Left hindlimb (tissue), 1 donor: Measurements from ENCODE around the gene IKZF1.
"Not testable (repeated sequence)": the region's sequence is repeated elsewhere in the genome, so short reads cannot be mapped to it uniquely, and the experiment has no call there.

Source experiments
- DNase-seq: peaks from one replicate; pipeline ENCODE4 v3.0.0-alpha.2; 2018

IKZF1 gene

GRCh38 chr7:50335230-50335794, 30.8 kb downstream of the IKZF1 start:
- DNase-seq, result no peak

- no peak for DNase-seq
Observed at GRCh38 chr7:50335795-50336754, 31.6 kb downstream of the IKZF1 start.

DNA sequence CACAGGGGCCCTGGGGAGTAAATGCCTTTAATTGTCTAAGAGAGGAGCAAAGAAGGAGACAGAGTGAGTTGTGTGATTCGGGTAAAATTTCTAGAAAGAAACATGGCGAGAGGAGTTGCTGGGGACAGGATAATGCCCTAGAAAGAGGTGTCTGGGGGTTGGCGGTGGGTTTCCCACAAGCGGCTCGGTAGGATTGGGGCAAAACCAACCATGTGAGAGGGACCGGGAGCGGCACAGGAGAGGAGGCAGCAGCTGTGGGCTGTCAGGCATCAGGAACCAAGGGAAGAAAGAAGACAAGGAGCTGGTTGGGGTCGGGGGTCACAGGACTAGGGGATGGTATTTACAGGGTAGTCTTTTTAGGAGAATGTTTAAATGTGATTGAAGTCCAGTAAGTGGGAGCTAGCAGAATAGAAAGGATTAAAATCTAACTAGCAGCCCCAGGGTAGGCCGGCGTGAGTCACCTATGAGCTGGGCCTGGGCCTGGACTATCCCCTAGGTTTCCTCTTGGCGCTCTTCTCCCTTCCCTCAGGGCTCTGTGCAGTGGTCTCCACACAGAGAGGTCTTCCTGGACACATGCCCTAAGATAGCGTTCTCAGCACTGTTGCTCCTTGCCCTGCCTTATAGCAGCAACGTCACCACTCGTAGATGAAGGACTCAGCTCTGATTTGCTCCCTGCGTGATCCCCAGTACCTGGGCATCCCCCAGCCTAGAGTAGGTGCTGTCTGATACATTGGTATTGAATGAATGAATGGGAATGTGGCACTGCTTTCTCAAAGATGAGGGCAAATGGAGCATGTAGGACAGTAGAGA, 32.6 kb downstream of the IKZF1 start:
- no peak for DNase-seq

GRCh38 chr7:50339472-50339871, 35.0 kb downstream of the IKZF1 start:
- DNase-seq, result not testable (repeated sequence)

DNA sequence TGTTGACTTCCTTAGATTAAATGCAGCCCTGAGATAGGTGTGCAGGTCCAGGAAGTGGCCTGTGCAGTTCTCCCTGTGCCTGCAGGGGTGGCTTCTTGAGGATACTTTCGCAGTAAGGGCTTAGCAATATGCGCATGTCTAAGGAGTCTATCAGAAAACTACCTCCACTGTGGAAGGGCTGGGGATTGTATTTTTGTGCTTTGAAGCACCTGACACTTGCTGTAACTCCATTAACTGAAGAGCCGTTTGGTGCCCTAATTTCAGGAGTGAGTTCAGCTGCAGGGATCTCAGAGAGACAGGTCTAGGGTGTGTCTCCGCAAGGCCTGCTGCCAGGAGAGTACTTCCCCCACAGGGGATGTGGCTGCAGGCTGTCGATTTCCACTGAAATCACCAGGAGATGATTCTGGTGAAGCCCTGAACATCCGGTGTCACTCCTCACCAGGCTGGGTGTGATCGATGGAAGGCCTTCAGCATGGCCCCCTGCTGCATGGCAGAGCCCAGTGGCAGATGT, 35.5 kb downstream of the IKZF1 start:
- no peak for DNase-seq

GRCh38 chr7:50341724-50342123, 37.2 kb downstream of the IKZF1 start:
- DNase-seq, result no peak

- DNase-seq, result no peak
Observed at GRCh38 chr7:50342616-50343114, 38.1 kb downstream of the IKZF1 start.

DNA sequence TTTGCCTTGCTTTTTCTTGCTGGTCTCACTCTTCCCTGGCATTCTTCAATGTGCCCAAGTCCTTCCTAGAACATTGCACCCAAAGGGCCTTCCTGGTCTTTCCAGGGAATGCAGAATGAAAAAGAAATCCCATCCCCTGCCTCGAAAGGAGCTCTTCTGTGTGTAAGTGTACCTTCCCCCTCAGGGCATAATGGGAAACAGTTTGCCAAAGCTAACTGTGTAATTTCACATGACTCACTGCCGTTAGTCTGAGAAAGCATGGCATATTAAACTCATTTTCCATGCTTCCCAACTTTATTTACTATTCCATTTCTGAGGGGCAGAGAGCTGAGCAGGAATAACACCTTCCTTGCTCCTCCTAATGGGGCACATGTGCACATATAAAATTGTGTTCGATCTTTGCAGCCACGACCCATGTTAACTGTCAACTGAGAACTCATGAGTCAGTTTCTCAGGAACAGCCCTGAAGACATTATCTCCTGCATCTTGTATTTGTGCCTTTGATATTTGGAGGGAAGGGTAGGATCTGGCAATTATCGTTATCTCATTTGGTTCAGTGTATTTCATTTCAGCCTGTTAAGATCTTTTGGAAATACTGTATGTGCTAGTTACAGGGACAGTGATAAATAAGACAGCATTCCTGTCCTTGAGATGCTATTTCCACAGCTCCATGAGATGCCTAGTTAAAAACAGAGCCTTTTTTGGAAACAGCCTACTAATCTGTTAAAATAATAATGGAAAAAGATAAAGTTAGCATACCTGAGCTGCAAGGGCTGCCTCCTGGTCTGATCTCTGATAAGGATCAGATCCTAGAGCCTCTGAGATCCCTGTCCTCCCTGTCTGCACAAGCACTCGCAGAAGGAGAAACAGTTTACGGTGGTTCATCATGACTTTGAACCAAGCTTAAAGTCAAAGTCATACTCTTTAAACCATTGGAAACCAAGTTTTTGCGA, 42.3 kb downstream of the IKZF1 start:
- no peak for DNase-seq

- DNase-seq, result no peak
Observed at GRCh38 chr7:50347693-50348092, 43.2 kb downstream of the IKZF1 start.

DNA sequence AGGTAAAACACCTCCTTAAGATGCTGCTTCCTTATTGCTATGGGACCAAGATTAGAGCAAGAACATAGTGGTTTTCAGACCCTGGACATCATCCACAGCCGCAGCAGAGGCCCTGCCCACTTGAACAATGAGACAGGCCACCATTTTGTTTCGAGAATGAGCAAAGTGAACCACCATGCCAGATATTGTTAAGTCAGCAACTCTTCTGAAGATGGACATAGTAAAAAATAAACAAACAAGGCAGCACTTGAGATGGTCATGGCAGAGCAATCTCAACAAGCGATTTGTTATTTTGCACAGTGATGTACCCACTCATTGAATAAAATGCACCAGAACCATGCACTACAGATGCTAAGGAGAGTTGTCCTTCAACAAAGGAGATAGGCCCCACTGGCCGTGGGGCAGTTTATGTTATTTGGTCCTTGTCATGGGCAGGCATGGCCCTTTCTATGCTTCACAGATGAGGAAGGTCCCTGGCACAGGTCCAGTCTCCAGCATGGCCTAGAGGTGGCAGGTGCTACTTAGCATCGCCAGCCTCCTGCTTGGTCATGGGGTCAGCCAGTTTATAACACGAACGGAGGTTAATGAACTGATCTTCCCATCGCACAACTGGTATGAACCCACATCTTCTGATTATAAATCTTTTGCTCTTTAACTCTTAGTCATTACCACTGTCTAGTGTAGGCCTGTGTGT, 44.1 kb downstream of the IKZF1 start:
- no peak for DNase-seq

DNA sequence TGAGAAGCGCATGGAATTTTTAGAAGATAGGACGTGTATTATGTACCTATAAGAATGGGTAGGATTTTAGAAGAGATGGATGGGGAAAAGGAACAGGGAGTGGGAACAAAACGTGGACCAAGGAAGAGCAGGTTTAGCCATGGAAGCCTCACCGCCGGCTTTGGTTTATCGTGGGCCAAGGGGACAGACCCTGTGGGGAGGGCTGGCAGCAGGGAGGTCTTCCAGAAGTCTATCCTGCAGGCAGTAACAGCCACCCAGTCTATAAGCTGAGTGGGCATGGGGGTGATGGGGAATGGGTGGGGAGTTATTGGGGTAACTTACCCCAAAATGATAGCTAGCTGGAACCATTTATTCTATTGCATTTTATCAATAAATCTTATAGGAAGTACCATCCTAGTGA, 44.9 kb downstream of the IKZF1 start:
- DNase-seq, result no peak

DNA sequence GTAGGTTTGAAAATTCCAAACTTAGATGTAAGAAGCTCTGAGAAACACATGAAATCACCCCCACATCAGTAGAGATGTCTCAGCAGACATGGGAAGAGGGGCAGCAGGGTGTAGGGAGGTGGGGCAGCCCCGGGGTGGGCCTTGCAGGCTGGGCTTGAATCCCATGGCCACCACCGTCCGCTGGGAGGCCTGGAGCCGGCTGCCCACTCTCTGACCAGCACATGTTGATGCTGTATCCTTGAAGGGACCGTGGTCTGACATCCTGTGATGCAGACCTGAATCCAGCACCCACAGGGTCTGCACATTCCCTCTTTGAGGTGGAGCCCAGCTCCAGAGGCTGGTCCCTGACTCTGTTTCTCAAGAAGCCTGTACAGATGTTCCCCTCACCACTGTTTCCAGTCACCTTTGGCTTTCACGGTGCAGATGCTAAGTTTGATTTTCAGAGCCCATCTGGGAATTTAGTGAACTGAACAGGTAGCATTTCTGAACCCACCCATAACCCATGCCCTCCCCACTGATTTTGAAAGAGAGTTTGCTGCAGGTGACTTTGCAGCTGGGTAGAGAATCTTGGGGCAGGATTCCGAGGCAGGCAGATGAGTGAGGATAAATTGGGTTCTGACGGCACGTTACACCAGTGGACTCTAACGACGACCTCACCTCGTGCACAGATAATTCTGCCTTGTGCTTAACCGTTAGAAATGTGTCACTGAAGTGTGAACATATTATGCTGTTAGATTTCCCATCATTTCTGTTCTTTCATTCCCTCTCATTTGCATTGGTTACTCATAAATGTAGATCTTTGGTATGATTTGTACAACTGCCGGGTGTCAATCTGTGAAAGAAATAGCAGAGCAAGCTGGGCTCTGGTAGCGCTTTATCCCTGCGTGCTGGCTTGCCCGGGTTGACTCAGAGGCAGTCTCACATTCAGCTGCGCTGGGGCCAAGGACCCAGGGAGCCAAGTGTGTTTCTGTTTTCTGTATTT, 45.7 kb downstream of the IKZF1 start:
- no peak for DNase-seq

GRCh38 chr7:50351267-50351666, 46.8 kb downstream of the IKZF1 start:
- no peak for DNase-seq

- no peak for DNase-seq
Observed at GRCh38 chr7:50352282-50352681, 47.8 kb downstream of the IKZF1 start.

DNA sequence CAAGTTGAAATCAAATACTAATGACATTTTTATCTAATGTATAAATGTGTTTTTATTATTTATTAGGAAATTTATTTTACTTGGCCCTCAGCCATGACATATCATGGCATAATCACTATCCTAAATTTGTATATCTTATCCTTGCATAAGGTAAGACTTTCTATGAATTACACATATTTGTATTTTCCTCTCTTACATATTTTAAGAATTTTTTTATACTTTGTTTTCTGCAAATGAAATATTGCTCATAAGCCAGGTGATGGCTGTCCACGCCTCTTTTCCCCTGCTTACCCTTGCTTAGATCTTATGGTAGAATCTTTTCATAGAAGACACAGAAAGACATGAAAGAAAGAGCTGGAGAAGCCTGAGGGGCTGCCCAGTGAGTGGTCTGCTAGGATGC, 48.2 kb downstream of the IKZF1 start:
- DNase-seq, result no peak

DNA sequence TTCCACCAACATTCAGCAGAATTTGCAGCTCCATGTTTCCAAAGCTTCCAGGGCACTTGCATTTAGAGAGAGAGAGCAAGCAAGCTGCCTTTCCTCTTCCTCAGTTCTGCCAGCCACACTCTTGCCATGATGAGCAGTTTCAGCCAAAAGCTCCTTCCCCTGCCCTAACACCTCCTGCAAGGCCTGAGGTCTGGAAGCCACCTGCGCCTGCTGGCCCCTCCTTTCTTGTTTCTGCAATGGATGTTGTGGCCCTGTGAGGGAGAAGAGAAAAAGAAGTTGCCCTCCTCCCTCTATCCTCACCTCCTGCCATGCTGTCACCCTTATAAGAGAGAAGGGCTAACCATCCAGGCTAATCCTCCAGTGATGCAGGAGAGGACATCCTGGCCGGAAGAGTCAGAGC, 48.7 kb downstream of the IKZF1 start:
- no peak for DNase-seq

DNA sequence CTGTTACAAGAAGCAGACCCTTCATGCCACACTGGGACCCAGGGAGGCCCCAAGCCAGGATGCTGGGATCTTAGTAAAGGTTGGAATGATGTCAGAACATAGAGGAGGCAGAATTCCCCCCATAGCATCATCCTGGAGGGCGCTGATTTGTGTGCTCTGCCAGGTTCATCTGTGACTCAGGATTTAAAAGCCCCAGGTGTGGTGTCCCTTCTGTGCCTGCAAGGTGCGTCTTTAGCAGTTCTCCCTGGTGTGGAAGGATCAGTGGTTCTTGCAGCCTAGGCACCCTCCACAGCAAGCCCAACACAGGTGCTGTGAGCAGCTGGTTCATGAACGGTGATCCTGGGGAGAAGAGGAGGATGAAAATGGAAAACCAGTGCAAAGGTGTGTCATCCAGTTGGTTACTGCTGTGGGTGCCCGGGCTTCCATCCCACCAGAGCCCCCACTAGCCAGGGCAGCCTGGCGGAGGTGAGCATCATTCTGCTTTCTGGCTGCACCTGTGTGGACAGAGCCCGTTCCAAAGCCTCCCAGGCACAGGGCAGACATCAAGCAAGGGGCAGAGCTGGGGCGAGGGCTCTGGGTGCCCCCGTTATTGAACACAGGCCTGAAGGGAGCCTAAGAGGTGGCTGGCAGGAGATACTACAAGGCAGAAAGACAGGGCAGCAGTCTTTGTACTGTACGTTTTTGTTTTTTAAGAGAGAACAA, 49.5 kb downstream of the IKZF1 start:
- no peak for DNase-seq

DNA sequence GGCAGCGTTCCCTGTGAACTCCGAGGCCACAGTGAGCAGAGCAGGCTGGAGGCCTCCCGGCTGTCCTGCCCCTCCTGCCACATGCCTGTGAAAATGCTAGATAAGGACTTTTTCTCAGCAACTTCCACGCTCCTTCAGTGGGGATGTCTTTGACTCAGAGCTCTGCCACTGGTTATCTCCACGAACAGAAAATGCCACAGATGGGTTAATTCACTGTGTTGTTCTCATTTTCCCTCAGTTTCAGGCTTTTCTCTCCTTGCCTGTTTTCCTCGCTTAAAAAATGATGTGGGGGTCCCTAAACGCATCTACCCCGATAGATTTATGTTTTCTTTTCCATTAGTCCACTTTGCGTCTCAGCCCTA, 51.3 kb downstream of the IKZF1 start:
- no peak for DNase-seq

DNA sequence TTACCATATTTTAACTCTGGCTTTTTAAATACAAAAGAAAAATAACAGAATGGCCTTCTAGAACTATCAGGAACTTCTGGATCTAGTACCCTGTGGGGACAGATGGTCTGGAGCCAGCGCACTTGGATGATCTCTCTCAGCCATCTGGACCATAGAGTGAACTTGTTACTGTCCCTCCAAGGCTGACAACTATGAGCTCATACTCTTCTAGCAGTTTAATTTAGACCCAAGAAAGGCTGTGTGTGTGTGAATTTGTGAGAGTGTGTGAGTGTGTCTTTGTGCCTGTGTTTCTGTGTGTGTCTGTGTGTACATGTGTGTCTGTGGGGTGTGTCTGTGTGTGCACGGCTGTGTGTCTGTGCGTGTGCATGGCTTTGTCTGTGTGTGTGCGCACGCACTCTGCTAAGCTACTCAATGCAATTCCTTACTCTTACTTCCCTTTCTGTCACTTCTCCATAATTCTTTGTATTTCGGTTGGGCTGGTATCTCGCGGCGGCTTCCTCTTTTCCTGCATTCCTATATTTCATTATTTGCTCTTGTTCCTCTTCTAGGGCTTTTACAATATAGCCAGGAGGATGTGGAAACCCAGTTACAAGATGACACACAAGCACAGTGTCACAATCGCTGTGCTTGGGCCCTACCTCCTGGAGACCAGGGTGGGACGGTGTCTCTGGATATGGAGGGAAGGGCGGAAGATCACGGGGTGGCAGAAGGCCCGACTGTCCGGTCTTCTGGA, 51.9 kb downstream of the IKZF1 start:
- no peak for DNase-seq
